Heart left ventricle (tissue), 16 donors: ENCODE data around the gene FCHSD1. TPM values are rescaled to one million over a fixed set of nuclear protein-coding genes. Genes with fewer than 3 reads are reported as not detected.

ENCODE experiments used
- ATAC-seq, 4 donors: fragments of 200-7000 bp; cut with Tn5 transposase; one replicate each; pipeline ENCODE4 v1.9.1; 2020 to 2022; ENCODE audit warnings: moderate library complexity in 4 of 4, mild to moderate bottlenecking in 3 of 4, moderate number of reproducible peaks in 1 of 4
- DNase-seq, 5 donors: peaks; one replicate each; pipeline ENCODE4 v3.0.0-alpha.2; 2020
- H3K27ac ChIP-seq, 12 donors: fragments of 200-600 bp; sonication (generic) in 4 of 12; one replicate each; pipeline versions ENCODE4 v1.5.0 to v1.8.0; 2016 to 2022; ENCODE audit warnings: mild to moderate bottlenecking in 2 of 12
- H3K27me3 ChIP-seq, 9 donors: fragments of 200-600 bp; sonication (generic) in 2 of 9; one replicate each; pipeline versions ENCODE4 v1.5.1 to v1.8.0; 2016 to 2022; ENCODE audit warnings: mild to moderate bottlenecking in 3 of 9
- H3K36me3 ChIP-seq, 9 donors: fragments of 200-600 bp; sonication (generic) in 2 of 9; one replicate each; pipeline versions ENCODE4 v1.5.0 to v1.8.0; 2018 to 2022; ENCODE audit warnings: mild to moderate bottlenecking in 2 of 9
- H3K4me1 ChIP-seq, 12 donors: fragments of 200-600 bp; sonication (generic) in 4 of 12; one replicate each; pipeline versions ENCODE4 v1.5.0 to v1.8.0; 2016 to 2022; ENCODE audit warnings: mild to moderate bottlenecking in 3 of 12
- H3K4me3 ChIP-seq, 12 donors: fragments of 200-600 bp; sonication (generic) in 4 of 12; one replicate each; pipeline versions ENCODE4 v1.5.0 to v1.8.0; 2017 to 2022; ENCODE audit warnings: mild to moderate bottlenecking in 9 of 12, moderate library complexity in 4 of 12
- H3K9me3 ChIP-seq, 12 donors: fragments of 200-600 bp; sonication (generic) in 4 of 12; one replicate each; pipeline versions ENCODE4 v1.5.0 to v1.8.0; 2016 to 2022; ENCODE audit warnings: mild to moderate bottlenecking in 1 of 12
- CTCF ChIP-seq, 12 donors: fragments of 200-600 bp; sonication (generic) in 4 of 12; IDR thresholded peaks; one replicate each; pipeline versions ENCODE4 v1.5.0 to v1.8.0; 2018 to 2022; ENCODE audit warnings: antibody characterized with exemption in 12 of 12, mild to moderate bottlenecking in 5 of 12
- POLR2A ChIP-seq, 2 donors: fragments of 450-650 bp; IDR thresholded peaks; one replicate each; pipeline ENCODE4 v1.6.1; 2017; ENCODE audit warnings: antibody characterized with exemption in 2 of 2, mild to moderate bottlenecking in 2 of 2, moderate library complexity in 2 of 2
- WGBS, 4 donors: extraction: QIAGEN DNeasy Blood & Tissue Kit in 2 of 4; methylation state at CpG; one replicate each; pipeline versions ENCODE4 v1.1.5 to v1.1.7; 2013 to 2018; 5-methylcytosine and 5-hydroxymethylcytosine counted together
- intact Hi-C, 10 donors: fragments of 100-400 bp; cut with DNase I; formaldehyde crosslinking; loops; one replicate each; pipeline versions ENCODE4 v1.11.1 to v1.14.2; 2022
- polyA plus RNA-seq, 2 donors: library from polyadenylated mRNA; stranded (reverse); fragments of 200-250 nt; gene quantifications; one replicate each; pipeline ENCODE4 v1.2.3, GENCODE V29; 2013
- total RNA-seq, 9 donors: library from RNA; depleted of rRNA in 2 of 9; stranded (reverse); fragments of >200 nt in 2 of 9; fragmentation: NEBNext Ultra II Directional in 3 of 9; extraction: Animal tissue kit (Norgen Biotek cat#: 25700) in 3 of 9; gene quantifications; one replicate each; pipeline versions ENCODE4 v1.1.0 to v1.2.4, GENCODE V29; 2016 to 2023
- donor health status: ischemic (EF 13 %, LVEDD 7.1; RV severe dilation, severe dysfunction).
- donor health status: healthy with polysubstance abuse.
- donor health status: DM: no; HTN: yes; CAD: no.
- donor health status: DM: no; HTN: no; CAD: no.
- donor health status: ischemic (EF 25% LVEDD 6.9; RV normal size, moderate dysfunction).
- donor health status: ischemic (EF 25% LVEDD 5.7; RV mildly dilated, moderate dysfunction).
- donor health status: healthy.
- donor health status: DM: yes; HTN: yes; CAD: no.
- donor health status: ischemic (EF 35%, LVEDD 5.7; RV mildly dilated, moderate dysfunction).
- donor health status: nonischemic (EF 11% LVEDD 7.7; RV severe dilation, severe dysfunction).
- donor health status: DM: yes; HTN: yes; CAD: no.
- donor health status: PGD.
- donor health status: ischemic (EF 29% LVEDD 5.4; RV normal size, mild dysfunction).
- donor health status: nonischemic (EF 23%, LVEDD 6.1; RV moderate dilation, normal function).

FCHSD1 gene
- total and polyA plus RNA-seq, 11 donors, result 1.2 to 8.8 (median 2.4) TPM

GRCh38 chr5:141609044-141609443, 42.2 kb downstream of the FCHSD1 start:
- peaks cover 0 to 91% (median 41%) of the 10 kb centered on the region in 12 donors for H3K4me1 ChIP-seq
- H3K27ac ChIP-seq, result peak overlapping the region in 1 of 12 donors; percentile 92
- intact Hi-C loops, result no loop called here
- H3K9me3 ChIP-seq, result no peaks in the 10 kb centered on the region
- no peaks in the 10 kb centered on the region for H3K27me3 ChIP-seq
- 95 to 98% (median 96%) methylated on average over 3 of the region's 3 CpGs for WGBS, 4 donors
- no peaks in the 10 kb centered on the region for H3K36me3 ChIP-seq
- DNase-seq (no peak), ATAC-seq (no peak)
- no peak overlapping the region for H3K4me3 ChIP-seq
- TF ChIP-seq CTCF (IDR thresholded peaks at IDR 0.05) (no peak), POLR2A (IDR thresholded peaks at IDR 0.05) (no peak)

GRCh38 chr5:141608557-141608956, 42.7 kb downstream of the FCHSD1 start:
- WGBS, 4 donors, result 61 to 79% (median 72%) methylated on average over 1 of the region's 1 CpG
- H3K27ac ChIP-seq, result peak overlapping the region in 1 of 12 donors; percentile 92
- no peaks in the 10 kb centered on the region for H3K36me3 ChIP-seq
- peaks cover 0 to 91% (median 41%) of the 10 kb centered on the region in 12 donors for H3K4me1 ChIP-seq
- H3K9me3 ChIP-seq, result no peaks in the 10 kb centered on the region
- DNase-seq (no peak), ATAC-seq (no peak)
- H3K4me3 ChIP-seq, result no peak overlapping the region
- intact Hi-C loops, result no loop called here
- H3K27me3 ChIP-seq, result no peaks in the 10 kb centered on the region
- TF ChIP-seq CTCF (IDR thresholded peaks at IDR 0.05), result no peak
- no peak for TF ChIP-seq POLR2A (IDR thresholded peaks at IDR 0.05)

GRCh38 chr5:141608046-141608445, 43.2 kb downstream of the FCHSD1 start:
- DNase-seq, result no peak
- Histone ChIP-seq H3K27me3 (no peaks in the 10 kb centered on the region), H3K4me1 (peaks cover 0 to 91% (median 41%) of the 10 kb centered on the region in 12 donors), H3K27ac (peak overlapping the region in 1 of 12 donors; percentile 92), H3K9me3 (no peaks in the 10 kb centered on the region), H3K4me3 (no peak overlapping the region), H3K36me3 (no peaks in the 10 kb centered on the region)
- intact Hi-C loops, result no loop called here
- 65 to 74% (median 70%) methylated on average over 2 of the region's 2 CpGs for WGBS, 4 donors
- no peak for ATAC-seq
- TF ChIP-seq POLR2A (IDR thresholded peaks at IDR 0.05) (no peak), CTCF (IDR thresholded peaks at IDR 0.05) (no peak)

GRCh38 chr5:141605523-141606277, 45.5 kb downstream of the FCHSD1 start:
- peak overlapping the region in 11 of 12 donors; percentile 48 to 92 (median 67) for H3K27ac ChIP-seq
- TF ChIP-seq CTCF (IDR thresholded peaks at IDR 0.05) (no peak), POLR2A (IDR thresholded peaks at IDR 0.05) (peak in 1 of 2 donors; percentile 18)
- H3K9me3 ChIP-seq, result no peaks in the 10 kb centered on the region
- H3K4me3 ChIP-seq, result peak overlapping the region in 1 of 12 donors; percentile 25
- peak in 4 of 5 donors; percentile 46 to 64 (median 62) for DNase-seq
- H3K36me3 ChIP-seq, result no peaks in the 10 kb centered on the region
- peaks cover 0 to 84% (median 40%) of the 10 kb centered on the region in 12 donors for H3K4me1 ChIP-seq
- peak; percentile 70 to 88 (median 79) for ATAC-seq
- intact Hi-C loops, result no loop called here
- 42 to 59% (median 50%) methylated on average over 6 of the region's 6 CpGs for WGBS, 4 donors
- H3K27me3 ChIP-seq, result no peaks in the 10 kb centered on the region
